ENCODE measurements around the gene LRRC4. TPM values are rescaled to one million over a fixed set of nuclear protein-coding genes. Genes with fewer than 3 reads are reported as not detected.
A peak's percentile ranks its signal among the peaks of the same experiment; 100 is the strongest.

The LRRC4 gene
- total RNA-seq, 1 donor from 2014 or later: 6.4 TPM

DNA sequence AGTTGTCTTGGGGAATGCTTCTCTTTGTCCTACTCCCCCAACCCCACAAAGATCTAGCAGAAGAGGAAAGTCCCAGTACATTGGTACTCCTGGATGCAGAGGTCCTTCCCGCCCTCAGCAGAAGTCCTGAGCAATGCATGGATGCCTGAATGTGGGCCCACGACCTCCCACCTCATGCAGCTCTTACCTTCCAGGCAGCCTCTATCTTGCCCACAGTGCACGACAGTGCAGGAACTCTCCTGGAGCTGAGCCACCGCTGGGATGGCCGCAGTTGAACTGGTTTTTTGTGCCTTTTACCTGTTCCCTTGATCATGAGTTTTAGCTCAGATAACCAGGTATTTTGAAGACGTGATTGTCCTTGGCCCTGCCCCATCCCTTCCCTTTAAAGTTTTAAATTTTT, 37.9 kb downstream of the LRRC4 start:
- Histone ChIP-seq H3K36me3 (peaks cover 5% of the 10 kb centered on the region), H3K4me3 (no peak overlapping the region), H3K27me3 (no peaks in the 10 kb centered on the region), H3K9me3 (no peaks in the 10 kb centered on the region), H3K27ac (no peak overlapping the region), H3K4me1 (peaks cover 13% of the 10 kb centered on the region)
- no peak for DNase-seq
- ATAC-seq: no peak
- TF ChIP-seq, protein P1, sequence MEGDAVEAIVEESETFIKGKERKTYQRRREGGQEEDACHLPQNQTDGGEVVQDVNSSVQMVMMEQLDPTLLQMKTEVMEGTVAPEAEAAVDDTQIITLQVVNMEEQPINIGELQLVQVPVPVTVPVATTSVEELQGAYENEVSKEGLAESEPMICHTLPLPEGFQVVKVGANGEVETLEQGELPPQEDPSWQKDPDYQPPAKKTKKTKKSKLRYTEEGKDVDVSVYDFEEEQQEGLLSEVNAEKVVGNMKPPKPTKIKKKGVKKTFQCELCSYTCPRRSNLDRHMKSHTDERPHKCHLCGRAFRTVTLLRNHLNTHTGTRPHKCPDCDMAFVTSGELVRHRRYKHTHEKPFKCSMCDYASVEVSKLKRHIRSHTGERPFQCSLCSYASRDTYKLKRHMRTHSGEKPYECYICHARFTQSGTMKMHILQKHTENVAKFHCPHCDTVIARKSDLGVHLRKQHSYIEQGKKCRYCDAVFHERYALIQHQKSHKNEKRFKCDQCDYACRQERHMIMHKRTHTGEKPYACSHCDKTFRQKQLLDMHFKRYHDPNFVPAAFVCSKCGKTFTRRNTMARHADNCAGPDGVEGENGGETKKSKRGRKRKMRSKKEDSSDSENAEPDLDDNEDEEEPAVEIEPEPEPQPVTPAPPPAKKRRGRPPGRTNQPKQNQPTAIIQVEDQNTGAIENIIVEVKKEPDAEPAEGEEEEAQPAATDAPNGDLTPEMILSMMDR (IDR thresholded peaks at IDR 0.05): no peak
- intact Hi-C loops (cut with DNase I): no loop called here

DNA sequence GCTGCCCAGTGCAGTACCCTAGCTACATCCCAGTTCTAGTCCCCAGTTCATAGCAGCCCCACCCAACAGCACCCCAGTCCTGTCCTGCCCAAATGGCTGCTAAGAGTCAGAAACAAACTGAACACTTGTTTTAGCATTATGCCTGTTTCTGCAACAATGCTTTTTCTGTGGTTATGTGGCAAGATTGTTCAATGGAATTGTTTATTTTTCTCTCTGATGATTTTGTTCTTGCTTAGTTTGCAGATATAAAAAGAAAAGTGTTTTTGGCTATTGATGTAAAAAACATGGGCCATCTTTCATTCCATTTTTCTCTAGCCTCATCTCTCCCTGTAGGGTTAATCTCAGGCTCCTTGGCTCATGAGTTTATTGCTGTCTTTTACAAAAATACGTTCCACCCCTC, 42.5 kb downstream of the LRRC4 start:
- H3K27me3 ChIP-seq: no peaks in the 10 kb centered on the region
- DNase-seq: no peak
- TF ChIP-seq, protein P1 (IDR thresholded peaks at IDR 0.05): no peak
- no peak overlapping the region for H3K27ac ChIP-seq
- intact Hi-C loops (cut with DNase I): no loop called here
- no peak for ATAC-seq
- peaks cover 6% of the 10 kb centered on the region for H3K4me1 ChIP-seq
- H3K9me3 ChIP-seq: no peaks in the 10 kb centered on the region
- H3K36me3 ChIP-seq: peaks cover 5% of the 10 kb centered on the region
- H3K4me3 ChIP-seq: no peak overlapping the region

DNA sequence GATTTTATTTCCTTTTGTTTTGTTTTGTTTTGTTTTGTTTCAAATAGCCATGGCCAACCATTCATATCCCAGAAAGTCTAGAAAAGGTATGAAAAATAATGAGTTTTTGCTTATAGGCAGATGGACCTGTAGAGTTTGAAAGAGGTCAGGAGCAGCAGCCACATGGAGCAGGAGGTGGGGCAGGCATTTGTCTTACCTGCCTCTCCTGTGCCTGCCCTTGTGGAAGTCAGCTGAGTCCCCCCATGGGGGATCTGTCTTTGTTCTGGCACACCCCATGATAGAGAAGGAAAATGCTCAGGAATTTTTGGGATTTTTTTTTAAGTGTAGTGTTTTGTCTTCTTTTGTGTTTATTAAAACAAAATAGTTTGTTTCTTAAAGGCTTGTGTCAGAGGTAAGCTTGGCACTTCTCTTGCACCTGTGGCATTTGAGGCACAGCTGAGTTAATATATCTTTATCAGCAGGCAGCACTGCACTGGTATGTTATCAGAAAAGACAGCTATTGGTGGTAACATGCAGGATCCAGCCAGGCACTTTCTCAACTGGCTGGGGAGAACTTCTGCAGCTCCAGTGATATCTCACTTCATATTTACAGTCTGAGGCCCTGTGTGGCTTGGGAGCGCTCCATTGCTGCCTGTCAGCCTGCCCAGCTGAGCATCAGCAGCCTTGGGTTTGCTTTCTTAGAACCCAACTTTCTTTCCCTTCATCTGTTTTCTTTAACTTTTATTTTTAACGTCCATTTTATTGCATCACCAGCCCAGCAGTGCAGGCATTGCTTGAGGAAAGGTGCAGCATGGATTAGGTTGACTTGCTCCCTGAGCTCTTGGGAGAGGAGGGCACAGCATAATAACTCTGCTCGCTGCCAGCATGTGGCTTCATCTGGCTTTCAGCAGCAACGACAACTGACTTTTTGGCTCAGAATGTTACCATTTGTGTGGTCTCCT, 44.4 kb downstream of the LRRC4 start:
- TF ChIP-seq, protein P1 (IDR thresholded peaks at IDR 0.05): no peak
- peaks cover 6% of the 10 kb centered on the region for H3K4me1 ChIP-seq
- H3K36me3 ChIP-seq: no peaks in the 10 kb centered on the region
- no peak overlapping the region for H3K27ac ChIP-seq
- no peak for ATAC-seq
- DNase-seq: no peak
- intact Hi-C loops (cut with DNase I): no loop called here
- no peaks in the 10 kb centered on the region for H3K27me3 ChIP-seq
- no peak overlapping the region for H3K4me3 ChIP-seq
- H3K9me3 ChIP-seq: no peaks in the 10 kb centered on the region

DNA sequence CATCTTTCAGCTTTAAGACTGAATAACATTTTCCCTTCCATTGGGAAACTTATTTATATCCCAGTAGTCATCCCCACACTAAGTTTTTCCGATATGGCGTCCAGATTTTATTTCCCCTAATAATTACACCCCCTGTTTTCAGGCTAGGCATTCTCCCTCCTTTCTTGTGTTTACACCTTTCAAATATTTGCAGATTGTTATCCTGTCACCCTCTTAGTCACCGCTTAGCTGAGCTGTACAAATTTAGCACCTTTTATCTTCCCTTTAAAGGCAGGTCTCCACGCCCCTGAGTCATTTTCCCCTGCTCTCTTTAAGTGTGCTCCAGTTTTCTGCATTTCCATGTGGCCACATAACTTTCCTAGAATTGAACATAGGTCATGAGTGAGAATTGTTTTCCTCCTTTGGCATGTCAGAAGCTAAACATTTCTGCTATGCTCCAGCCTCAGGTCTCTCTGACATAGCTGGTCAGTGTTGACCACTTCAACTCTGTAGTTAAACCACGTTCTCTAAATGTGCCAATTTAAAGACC, 47.4 kb downstream of the LRRC4 start:
- peak; percentile 63 for ATAC-seq
- Histone ChIP-seq H3K27me3 (no peaks in the 10 kb centered on the region), H3K36me3 (no peaks in the 10 kb centered on the region), H3K4me1 (no peaks in the 10 kb centered on the region), H3K27ac (no peak overlapping the region), H3K9me3 (peaks cover 3% of the 10 kb centered on the region), H3K4me3 (no peak overlapping the region)
- TF ChIP-seq, protein P1 (IDR thresholded peaks at IDR 0.05): no peak
- no peak for DNase-seq
- intact Hi-C loops (cut with DNase I): no loop called here

DNA sequence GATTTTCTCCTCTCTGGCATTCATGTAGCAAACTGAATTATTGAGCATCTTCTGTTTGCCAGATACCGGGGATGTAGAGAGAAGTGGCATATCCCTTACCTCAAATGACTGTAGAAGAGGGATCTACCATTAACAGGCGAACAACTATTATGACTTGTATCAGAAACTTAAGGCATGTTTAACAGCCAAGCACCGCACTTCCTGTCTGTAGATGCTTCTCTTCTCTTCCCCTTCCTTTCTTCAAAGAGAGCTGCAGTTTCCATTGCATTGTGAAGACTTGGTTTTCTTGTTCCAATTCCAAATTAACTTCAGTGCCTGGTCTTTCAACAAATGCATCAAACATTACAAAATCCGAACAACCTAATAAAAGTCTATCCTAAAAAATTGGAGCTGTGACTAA, 49.3 kb downstream of the LRRC4 start:
- TF ChIP-seq, protein P1 (IDR thresholded peaks at IDR 0.05): no peak
- no peak overlapping the region for H3K4me3 ChIP-seq
- no peaks in the 10 kb centered on the region for H3K27me3 ChIP-seq
- peaks cover 7% of the 10 kb centered on the region for H3K9me3 ChIP-seq
- H3K4me1 ChIP-seq: no peaks in the 10 kb centered on the region
- no peak overlapping the region for H3K27ac ChIP-seq
- DNase-seq (no peak), ATAC-seq (no peak)
- intact Hi-C loops (cut with DNase I): no loop called here
- no peaks in the 10 kb centered on the region for H3K36me3 ChIP-seq
